ENCODE measurements around the gene BTG3.

The BTG3 gene

GRCh38 chr21:17612565-17613241 is at the start of gene BTG3:
BTG3 (minus strand) TSS chr21:17612901; CDS start chr21:17609144, 3,757 bp downstream.
- DNase-seq: peak; percentile 35 to 92 (median 84)
- intact Hi-C loops (cut with DNase I): no loop called here

GRCh38 chr21:17660862-17661261 is 48.2 kb upstream of the BTG3 start:
- intact Hi-C loops (cut with DNase I): no loop called here
- DNase-seq: peak; percentile 26 to 92 (median 72)

- peak in 2 of 42 donors; percentile 13 for DNase-seq
- intact Hi-C loops (cut with DNase I): no loop called here
Measured at GRCh38 chr21:17660452-17660851, 47.8 kb upstream of the BTG3 start.

- intact Hi-C loops (cut with DNase I): no loop called here
- DNase-seq: peak in 10 of 42 donors; percentile 4 to 62 (median 26)
Measured at GRCh38 chr21:17658931-17659330, 46.2 kb upstream of the BTG3 start.

GRCh38 chr21:17651526-17651925 is 38.8 kb upstream of the BTG3 start:
- intact Hi-C loops (cut with DNase I): no loop called here
- no peak for DNase-seq

GRCh38 chr21:17650292-17650691 is 37.6 kb upstream of the BTG3 start:
- DNase-seq: no peak
- intact Hi-C loops (cut with DNase I): no loop called here

- intact Hi-C loops (cut with DNase I): no loop called here
- DNase-seq: no peak
Measured at GRCh38 chr21:17646790-17647189, 34.1 kb upstream of the BTG3 start.

- no peak for DNase-seq
- intact Hi-C loops (cut with DNase I): no loop called here
Measured at GRCh38 chr21:17644186-17644585, 31.5 kb upstream of the BTG3 start.

- intact Hi-C loops (cut with DNase I): no loop called here
Measured at GRCh38 chr21:17640821-17641220, 28.1 kb upstream of the BTG3 start.

GRCh38 chr21:17636711-17637110 is 24.0 kb upstream of the BTG3 start:
- intact Hi-C loops (cut with DNase I): no loop called here
- no peak for DNase-seq

More at GRCh38 chr21:17640821-17641220, 28.1 kb upstream of the BTG3 start:
- no peak for DNase-seq

GRCh38 chr21:17631195-17631594 is 18.5 kb upstream of the BTG3 start:
- DNase-seq: no peak
- intact Hi-C loops (cut with DNase I): no loop called here

- no peak for DNase-seq
- intact Hi-C loops (cut with DNase I): no loop called here
Measured at GRCh38 chr21:17622018-17622417, 9.3 kb upstream of the BTG3 start.

- intact Hi-C loops (cut with DNase I): no loop called here
- no peak for DNase-seq
Measured at GRCh38 chr21:17616831-17617230, 4.1 kb upstream of the BTG3 start.

- peak in 32 of 42 donors; percentile 5 to 51 (median 20) for DNase-seq
- intact Hi-C loops (cut with DNase I): no loop called here
Measured at GRCh38 chr21:17613242-17613676, 558 bp upstream of the BTG3 start.

GRCh38 chr21:17612023-17612564 is 607 bp downstream of the BTG3 start:
- intact Hi-C loops (cut with DNase I): no loop called here
- peak in 37 of 42 donors; percentile 5 to 60 (median 29) for DNase-seq

GRCh38 chr21:17611414-17612022 is 1.2 kb downstream of the BTG3 start:
- intact Hi-C loops (cut with DNase I): no loop called here
- peak; percentile 54 to 92 (median 78) for DNase-seq

GRCh38 chr21:17610911-17611310 is 1.8 kb downstream of the BTG3 start:
- peak in 17 of 42 donors; percentile 3 to 47 (median 16) for DNase-seq
- intact Hi-C loops (cut with DNase I): no loop called here

- no peak for DNase-seq
- intact Hi-C loops (cut with DNase I): no loop called here
Measured at GRCh38 chr21:17609681-17610080, 3.0 kb downstream of the BTG3 start.

GRCh38 chr21:17607684-17608083 is 5.0 kb downstream of the BTG3 start:
- intact Hi-C loops (cut with DNase I): no loop called here
- DNase-seq: no peak

GRCh38 chr21:17602874-17603273 is 9.8 kb downstream of the BTG3 start:
- intact Hi-C loops (cut with DNase I): no loop called here
- no peak for DNase-seq

GRCh38 chr21:17598437-17598836 is 14.3 kb downstream of the BTG3 start:
- intact Hi-C loops (cut with DNase I): no loop called here
- DNase-seq: no peak
